CD4-positive, alpha-beta memory T cell (primary cell): ENCODE data around the gene UNKL. TPM values are rescaled to one million over a fixed set of nuclear protein-coding genes. Genes with fewer than 3 reads are reported as not detected.

Experiments used
- CTCF ChIA-PET: fragments of 350-600 bp; sonication (Branson Sonifier 250); formaldehyde crosslinking; loops from one replicate; lab custom pipeline; 2021; ENCODE audit warnings: inconsistent platforms; ENCODE audit not compliant: partially characterized antibody; lab: Charles Lee
- POLR2A ChIA-PET: fragments of 350-600 bp; sonication (Branson Sonifier 250); formaldehyde crosslinking; loops from one replicate; lab custom pipeline; 2021; ENCODE audit not compliant: partially characterized antibody; lab: Charles Lee
- DNase-seq, 5 donors: peaks; one replicate each; pipeline versions ENCODE4 v3.0.0 to v3.0.0-alpha.2; 2020 to 2022; ENCODE audit warnings: mixed read lengths in 1 of 5
- H3K27ac ChIP-seq: one replicate; pipeline ENCODE4 v1.7.0; 2013; ENCODE audit warnings: low read depth, low read length
- H3K27me3 ChIP-seq: 2 replicates; pipeline ENCODE4 v1.7.0; 2013; ENCODE audit warnings: mild to moderate bottlenecking, low read length, moderate library complexity; ENCODE audit not compliant: insufficient read depth
- H3K36me3 ChIP-seq: 2 replicates; pipeline ENCODE4 v1.7.0; 2013; ENCODE audit warnings: mild to moderate bottlenecking, low read length, moderate library complexity; ENCODE audit not compliant: insufficient read depth
- H3K4me1 ChIP-seq: 2 replicates; pipeline ENCODE4 v1.7.0; 2013; ENCODE audit warnings: mild to moderate bottlenecking, low read length, moderate library complexity; ENCODE audit not compliant: insufficient read depth
- H3K4me3 ChIP-seq, 2 donors: one replicate each; pipeline ENCODE4 v1.7.0; 2013; ENCODE audit warnings: low read length in 2 of 2, mild to moderate bottlenecking in 1 of 2
- H3K9me3 ChIP-seq, 2 donors: one replicate each; pipeline ENCODE4 v1.7.0; 2013; ENCODE audit warnings: low read length in 2 of 2, control low read depth in 1 of 2; ENCODE audit not compliant: control insufficient read depth in 1 of 2
- H3K27ac Mint-ChIP-seq, 7 donors: one replicate each; pipeline ENCODE4 v1.8.0; 2020 to 2021; ENCODE audit warnings: mixed read lengths in 7 of 7, mild to moderate bottlenecking in 6 of 7, inconsistent platforms in 3 of 7, moderate library complexity in 3 of 7
- H3K27me3 Mint-ChIP-seq, 2 donors: one replicate each; pipeline ENCODE4 v1.8.0; 2020 to 2021; ENCODE audit warnings: mixed read lengths in 2 of 2
- H3K36me3 Mint-ChIP-seq, 2 donors: one replicate each; pipeline ENCODE4 v1.8.0; 2020 to 2021; ENCODE audit warnings: mixed read lengths in 2 of 2, inconsistent platforms in 1 of 2, mild to moderate bottlenecking in 1 of 2
- H3K4me1 Mint-ChIP-seq, 4 donors: one replicate each; pipeline ENCODE4 v1.8.0; 2020 to 2021; ENCODE audit warnings: mixed read lengths in 4 of 4, mild to moderate bottlenecking in 1 of 4
- H3K4me3 Mint-ChIP-seq, 8 donors: one replicate each; pipeline ENCODE4 v1.8.0; 2020 to 2021; ENCODE audit warnings: mixed read lengths in 8 of 8, mild to moderate bottlenecking in 7 of 8, moderate library complexity in 6 of 8, inconsistent platforms in 3 of 8
- H3K9me3 Mint-ChIP-seq, 8 donors: one replicate each; pipeline ENCODE4 v1.8.0; 2020 to 2021; ENCODE audit warnings: mixed read lengths in 8 of 8, mild to moderate bottlenecking in 5 of 8, inconsistent platforms in 3 of 8, moderate library complexity in 1 of 8
- intact Hi-C: fragments of 100-400 bp; cut with micrococcal nuclease; formaldehyde crosslinking; loops from one replicate; pipeline ENCODE4 v1.15.1; 2023
- polyA plus RNA-seq, 2 donors: library from polyadenylated mRNA; unstranded; fragments of 300-500 nt; fragmentation: Illumina TruSeq; gene quantifications; one replicate each; pipeline ENCODE4 v1.2.3, GENCODE V29; 2021
- total RNA-seq, 2 experiments: library from RNA; stranded (reverse); gene quantifications; one replicate each; pipeline ENCODE4 v1.2.3, GENCODE V29; 2021

Gene UNKL
- total and polyA plus RNA-seq, 4 experiments from 2014 or later: 1.3 to 122 (median 59.5) TPM

GRCh38 chr16:1429631-1430030 is 15.1 kb upstream of the UNKL start:
- POLR2A ChIA-PET: interaction anchor here (0.6 to 1.5 kb wide), 3 partner anchors 9 to 249 kb away, joined by 3 to 11 read pairs (median 4); partner anchors contain the start of genes JPT2 and UQCC4
- intact Hi-C loops: no loop called here

GRCh38 chr16:1429012-1429411 is 14.5 kb upstream of the UNKL start:
- H3K27ac Mint-ChIP-seq: peak overlapping the region in 1 of 7 donors; percentile 22
- CTCF ChIA-PET: interaction anchor here (0.8 kb wide), 1 partner anchor 109 kb away, joined by 3 read pairs; no protein-coding TSS in a partner anchor
- H3K27me3 Mint-ChIP-seq: no peaks in the 10 kb centered on the region
- no peaks in the 10 kb centered on the region for H3K9me3 ChIP-seq
- no peaks in the 10 kb centered on the region for H3K36me3 Mint-ChIP-seq
- no peaks in the 10 kb centered on the region for H3K4me1 ChIP-seq
- H3K36me3 ChIP-seq: no peaks in the 10 kb centered on the region
- intact Hi-C loops: no loop called here
- no peak overlapping the region for H3K27ac ChIP-seq
- no peaks in the 10 kb centered on the region for H3K4me1 Mint-ChIP-seq
- no peak for DNase-seq
- POLR2A ChIA-PET: interaction anchor here (0.9 to 1.5 kb wide), 2 partner anchors 8 to 249 kb away, joined by 4 to 11 read pairs; partner anchors contain the start of genes JPT2 and UQCC4
- H3K27me3 ChIP-seq: no peaks in the 10 kb centered on the region
- H3K4me3 ChIP-seq: no peak overlapping the region
- no peaks in the 10 kb centered on the region for H3K9me3 Mint-ChIP-seq
- no peak overlapping the region for H3K4me3 Mint-ChIP-seq

More at GRCh38 chr16:1429631-1430030, 15.1 kb upstream of the UNKL start:
- Histone ChIP-seq H3K36me3 (no peaks in the 10 kb centered on the region), H3K4me3 (no peak overlapping the region), H3K27me3 (no peaks in the 10 kb centered on the region), H3K4me1 (no peaks in the 10 kb centered on the region), H3K27ac (no peak overlapping the region), H3K9me3 (no peaks in the 10 kb centered on the region)
- H3K9me3 Mint-ChIP-seq: no peaks in the 10 kb centered on the region
- DNase-seq: no peak
- H3K4me3 Mint-ChIP-seq: no peak overlapping the region
- H3K27ac Mint-ChIP-seq: no peak overlapping the region
- H3K4me1 Mint-ChIP-seq: no peaks in the 10 kb centered on the region
- CTCF ChIA-PET: no interaction called here
- no peaks in the 10 kb centered on the region for H3K27me3 Mint-ChIP-seq
- no peaks in the 10 kb centered on the region for H3K36me3 Mint-ChIP-seq

- H3K4me1 ChIP-seq: no peaks in the 10 kb centered on the region
- no peaks in the 10 kb centered on the region for H3K36me3 ChIP-seq
- POLR2A ChIA-PET: interaction anchor here (1.5 kb wide), 1 partner anchor 8 kb away, joined by 11 read pairs; the partner anchor contains the start of gene UQCC4
- no peak overlapping the region for H3K4me3 ChIP-seq
- no peaks in the 10 kb centered on the region for H3K27me3 Mint-ChIP-seq
- no peaks in the 10 kb centered on the region for H3K36me3 Mint-ChIP-seq
- H3K9me3 ChIP-seq: no peaks in the 10 kb centered on the region
- no peak overlapping the region for H3K4me3 Mint-ChIP-seq
- H3K9me3 Mint-ChIP-seq: no peaks in the 10 kb centered on the region
- DNase-seq: peak in 2 of 5 donors; percentile 21 to 22
- H3K27me3 ChIP-seq: no peaks in the 10 kb centered on the region
- no peaks in the 10 kb centered on the region for H3K4me1 Mint-ChIP-seq
- no peak overlapping the region for H3K27ac ChIP-seq
- CTCF ChIA-PET: interaction anchor here (0.8 kb wide), 1 partner anchor 110 kb away, joined by 3 read pairs; no protein-coding TSS in a partner anchor
- H3K27ac Mint-ChIP-seq: no peak overlapping the region
- intact Hi-C loops: no loop called here
Observed at GRCh38 chr16:1428511-1428910, 14.0 kb upstream of the UNKL start.

GRCh38 chr16:1427473-1428461 is 13.3 kb upstream of the UNKL start:
- intact Hi-C loops: no loop called here
- H3K4me3 ChIP-seq: no peak overlapping the region
- H3K4me1 ChIP-seq: no peaks in the 10 kb centered on the region
- H3K9me3 ChIP-seq: no peaks in the 10 kb centered on the region
- no peak overlapping the region for H3K27ac ChIP-seq
- no peaks in the 10 kb centered on the region for H3K36me3 Mint-ChIP-seq
- no peaks in the 10 kb centered on the region for H3K4me1 Mint-ChIP-seq
- CTCF ChIA-PET: interaction anchor here (1.3 kb wide), 1 partner anchor 65 kb away, joined by 3 read pairs; no protein-coding TSS in a partner anchor
- H3K9me3 Mint-ChIP-seq: no peaks in the 10 kb centered on the region
- POLR2A ChIA-PET: no interaction called here
- H3K27me3 ChIP-seq: no peaks in the 10 kb centered on the region
- no peaks in the 10 kb centered on the region for H3K27me3 Mint-ChIP-seq
- no peak overlapping the region for H3K27ac Mint-ChIP-seq
- no peak overlapping the region for H3K4me3 Mint-ChIP-seq
- no peak for DNase-seq
- no peaks in the 10 kb centered on the region for H3K36me3 ChIP-seq

- Mint-ChIP-seq H3K36me3 (no peaks in the 10 kb centered on the region), H3K9me3 (no peaks in the 10 kb centered on the region), H3K27me3 (no peaks in the 10 kb centered on the region), H3K27ac (no peak overlapping the region), H3K4me1 (peaks cover 0 to 2% (median under 1%) of the 10 kb centered on the region in 4 donors), H3K4me3 (no peak overlapping the region)
- Histone ChIP-seq H3K9me3 (no peaks in the 10 kb centered on the region), H3K27me3 (no peaks in the 10 kb centered on the region), H3K4me1 (no peaks in the 10 kb centered on the region), H3K36me3 (no peaks in the 10 kb centered on the region), H3K27ac (no peak overlapping the region), H3K4me3 (no peak overlapping the region)
- ChIA-PET CTCF (interaction anchor here (1.3 kb wide), 1 partner anchor 64 kb away, joined by 3 read pairs; no protein-coding TSS in a partner anchor), POLR2A (no interaction called here)
- intact Hi-C loops: no loop called here
- no peak for DNase-seq
Observed at GRCh38 chr16:1426734-1427471, 12.4 kb upstream of the UNKL start.

- Mint-ChIP-seq H3K27ac (no peak overlapping the region), H3K4me3 (no peak overlapping the region), H3K27me3 (no peaks in the 10 kb centered on the region), H3K9me3 (no peaks in the 10 kb centered on the region), H3K4me1 (peaks cover 1 to 8% (median 6%) of the 10 kb centered on the region in 4 donors), H3K36me3 (peaks cover 0 to 3% of the 10 kb centered on the region in 2 donors)
- Histone ChIP-seq H3K27me3 (no peaks in the 10 kb centered on the region), H3K4me3 (no peak overlapping the region), H3K27ac (no peak overlapping the region), H3K36me3 (no peaks in the 10 kb centered on the region), H3K4me1 (peaks cover 4% of the 10 kb centered on the region), H3K9me3 (no peaks in the 10 kb centered on the region)
- intact Hi-C loops: no loop called here
- no peak for DNase-seq
- ChIA-PET CTCF (no interaction called here), POLR2A (no interaction called here)
Observed at GRCh38 chr16:1425616-1426370, 11.3 kb upstream of the UNKL start.
